ENCODE measurements around the gene FTH1.

GRCh38 chr11:61947486-61948210 lies 19.8 kb downstream of the FTH1 start:
- TF ChIP-seq GATA2 (IDR thresholded peaks at IDR 0.05; ENCODE audit: low read depth, low read length) (no peak), GATA3 (IDR thresholded peaks at IDR 0.05; ENCODE audit: low read depth, low read length) (no peak)

All from SH-SY5Y (cell line).